Measurements from ENCODE around the gene GUCD1. TPM values are rescaled to one million over a fixed set of nuclear protein-coding genes. Genes with fewer than 3 reads are reported as not detected.
A peak's percentile ranks its signal among the peaks of the same experiment; 100 is the strongest.

Gene GUCD1
- total and polyA plus RNA-seq, 2 of the 13 experiments (the other 11 are each of a cell fraction or from before 2014, with no cell fraction given): 128 to 245 TPM

GRCh38 chr22:24525416-24526037 lies 29.4 kb downstream of the GUCD1 start:
- intact Hi-C loops (cut with micrococcal nuclease; ENCODE audit: unreplicated experiment) (loop anchor here (1.0 to 2.0 kb wide), 2 partner anchors 104 to 201 kb away; no protein-coding TSS in a partner anchor), in situ Hi-C loops (cut with HindIII; ENCODE audit: extremely low pct_ligation_motif_present, low pct_unique_long_range_greater_than_20kb) (no loop called here)
- Histone ChIP-seq H3K79me2 (ENCODE audit: insufficient read depth, low read length) (no peaks in the 10 kb centered on the region), H2AFZ (ENCODE audit: low read length) (no peak overlapping the region), H4K20me1 (ENCODE audit: insufficient read depth, low read length) (no peaks in the 10 kb centered on the region), H3K4me2 (ENCODE audit: low read depth, low read length) (peak overlapping the region; percentile 61), H3K9me3 (ENCODE audit: low read length) (no peaks in the 10 kb centered on the region), H3K27ac (ENCODE audit: extremely low read length, insufficient read depth, low read length) (no peak overlapping the region), H3K36me3 (replicated peaks in 1 of 2; ENCODE audit: control insufficient read depth in 1 of 2, insufficient read depth in 2 of 2, low read length in 2 of 2) (no peaks in the 10 kb centered on the region), H3K9ac (ENCODE audit: insufficient read depth, low read depth, low read length) (no peak overlapping the region), H3K4me3 (replicated peaks in 1 of 3; ENCODE audit: insufficient read depth in 1 of 3, low read depth in 2 of 3, low read length in 3 of 3) (no peak overlapping the region), H3K27me3 (ENCODE audit: control insufficient read depth in 1 of 2, insufficient read depth in 2 of 2, low read length in 2 of 2) (no peaks in the 10 kb centered on the region), H3K4me1 (ENCODE audit: insufficient read depth, low read length) (peaks cover 54% of the 10 kb centered on the region)
- DNase-seq (ENCODE audit: low spot score) (peak; percentile 92), ATAC-seq (peak; percentile 88), FAIRE-seq (peak; percentile 100)
- CTCF ChIA-PET (ENCODE audit: low intra/inter-chr PET ratio, low total read pairs): interaction anchor here (1.0 to 3.8 kb wide), 3 partner anchors 24 to 200 kb away, joined by 6 to 59 read pairs (median 6); no protein-coding TSS in a partner anchor
- POLR2A ChIA-PET: no interaction called here
- no TSS peak for BruUV-seq (replicated peaks)
- WGBS (ENCODE audit: low lambda C conversion rate): 0% methylated on average over 9 of the region's 12 CpGs
- TF ChIP-seq IRF9 (CRISPR knock-in tag; IDR thresholded peaks at IDR 0.05; ENCODE audit: borderline replicate concordance) (no peak; the same call in 1 of the 2 replicates), RFXANK (CRISPR knock-in tag; IDR thresholded peaks at IDR 0.05) (peak; percentile 63; the same call in 1 of the 2 replicates), HOXA3 (CRISPR knock-in tag; IDR thresholded peaks at IDR 0.05) (peak; percentile 71; the same call in 1 of the 2 replicates), MXD3 (CRISPR knock-in tag; IDR thresholded peaks at IDR 0.05) (no peak), ZBTB44 (CRISPR knock-in tag; IDR thresholded peaks at IDR 0.05) (no peak), ARNT (IDR thresholded peaks at IDR 0.05) (no peak), RNF219 (CRISPR knock-in tag; IDR thresholded peaks at IDR 0.05) (no peak), ZNF549 (CRISPR knock-in tag; IDR thresholded peaks at IDR 0.05) (no peak), NR0B2 (CRISPR knock-in tag; IDR thresholded peaks at IDR 0.05) (no peak), ZSCAN12 (CRISPR knock-in tag; IDR thresholded peaks at IDR 0.05) (no peak), STAG1 (CRISPR knock-in tag; IDR thresholded peaks at IDR 0.05) (peak; percentile 98), ZNF580 (CRISPR knock-in tag; IDR thresholded peaks at IDR 0.05; ENCODE audit: borderline replicate concordance, low read depth) (peak; percentile 88; the same call in 1 of the 2 replicates), FOSL2 (CRISPR knock-in tag; IDR thresholded peaks at IDR 0.05) (peak; percentile 99), ZNF235 (CRISPR knock-in tag; IDR thresholded peaks at IDR 0.05; ENCODE audit: borderline replicate concordance) (no peak), CENPX (CRISPR knock-in tag; IDR thresholded peaks at IDR 0.05) (no peak)
